HG02852 (cell line): Measurements from ENCODE around the gene TMEM165.

Source experiments
- ATAC-seq: cut with Tn5 transposase; IDR thresholded peaks from one replicate; pipeline ENCODE4 v1.9.1; 2021; ENCODE audit warnings: mild to moderate bottlenecking, moderate library complexity; ENCODE audit not compliant: unreplicated experiment

The TMEM165 gene

DNA sequence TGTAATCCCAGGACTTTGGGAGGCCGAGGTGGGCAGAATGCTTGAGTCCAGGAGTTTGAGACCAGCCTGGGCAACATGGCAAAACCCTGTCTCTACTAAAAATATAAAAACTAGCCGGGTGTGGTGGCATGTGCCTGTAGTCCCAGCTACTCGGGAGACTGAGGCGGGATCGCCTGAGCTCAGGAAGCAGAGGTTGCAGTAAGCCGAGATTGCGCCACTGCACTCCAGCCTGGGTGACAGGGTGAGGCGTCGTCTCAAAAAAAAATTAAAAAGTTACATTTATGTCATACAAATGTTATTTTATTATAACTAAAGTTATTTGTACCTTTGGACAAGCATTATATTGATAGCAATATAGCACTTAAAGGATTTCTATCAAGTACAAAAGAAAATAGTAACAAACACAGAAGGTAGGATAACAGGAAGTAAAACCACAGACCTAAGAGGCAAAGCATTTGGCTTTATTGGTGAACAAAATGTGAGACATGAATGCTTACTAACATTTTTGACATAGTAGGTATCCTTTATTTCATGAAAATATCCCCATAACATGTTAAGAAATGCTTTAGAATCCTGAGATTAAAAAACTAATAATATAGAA is 51.5 kb downstream of the TMEM165 start:
- no peak for ATAC-seq

DNA sequence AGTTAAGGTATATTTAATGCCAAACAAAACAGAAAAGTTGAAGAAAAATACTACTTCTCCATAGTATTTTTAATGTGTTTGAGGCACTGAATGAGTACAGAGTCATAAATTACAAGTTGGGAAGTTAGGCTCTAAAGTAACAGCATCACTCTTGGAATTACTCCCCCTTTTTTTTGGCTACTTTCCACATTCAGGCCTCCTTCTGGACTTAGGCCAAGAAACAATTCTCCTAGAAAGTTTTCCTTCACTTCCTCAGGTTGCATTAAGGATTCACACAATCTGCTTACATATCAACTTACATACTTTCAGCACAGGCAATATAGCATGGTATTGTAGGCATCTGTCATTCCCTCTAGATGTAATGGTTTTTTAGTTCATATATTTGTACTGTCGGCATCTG is 52.1 kb downstream of the TMEM165 start:
- no peak for ATAC-seq

DNA sequence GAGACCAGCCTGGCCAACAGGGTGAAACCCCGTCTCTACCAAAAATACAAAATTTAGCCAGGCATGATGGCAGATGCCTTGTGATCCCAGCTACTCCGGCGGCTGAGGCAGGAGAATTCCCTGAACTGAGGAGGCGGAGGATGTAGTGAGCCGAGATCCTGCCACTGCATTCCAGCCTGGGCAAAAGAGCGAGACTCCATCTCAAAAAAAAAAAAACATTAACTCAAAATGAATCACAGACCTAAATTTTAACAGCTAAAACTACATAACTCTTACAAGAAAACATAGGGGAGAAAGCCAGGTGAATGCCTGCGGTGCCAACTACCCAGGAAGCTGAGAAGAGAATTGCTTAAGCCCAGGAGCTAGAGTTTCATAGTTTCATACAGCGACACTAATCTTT is 54.8 kb downstream of the TMEM165 start:
- ATAC-seq, result no peak

DNA sequence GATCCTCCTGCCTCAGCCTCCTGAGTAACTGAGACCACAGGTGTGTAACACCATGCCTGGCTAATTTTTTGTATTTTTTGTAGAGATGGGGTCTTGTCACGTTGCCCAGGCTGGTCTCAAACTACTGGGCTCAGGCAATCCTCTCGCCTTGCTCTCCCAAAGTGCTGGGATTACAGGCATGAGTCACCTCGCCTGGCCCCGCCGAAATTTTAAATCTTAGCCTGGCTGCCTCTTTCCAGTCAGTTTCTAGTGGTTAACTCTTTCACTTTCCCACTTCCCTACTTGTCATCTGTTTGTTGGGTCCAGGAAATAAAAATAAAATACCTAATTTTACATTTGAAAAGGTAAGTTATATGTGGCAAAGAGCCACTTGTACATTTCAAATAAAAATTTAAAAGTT is 62.4 kb downstream of the TMEM165 start:
- no peak for ATAC-seq

DNA sequence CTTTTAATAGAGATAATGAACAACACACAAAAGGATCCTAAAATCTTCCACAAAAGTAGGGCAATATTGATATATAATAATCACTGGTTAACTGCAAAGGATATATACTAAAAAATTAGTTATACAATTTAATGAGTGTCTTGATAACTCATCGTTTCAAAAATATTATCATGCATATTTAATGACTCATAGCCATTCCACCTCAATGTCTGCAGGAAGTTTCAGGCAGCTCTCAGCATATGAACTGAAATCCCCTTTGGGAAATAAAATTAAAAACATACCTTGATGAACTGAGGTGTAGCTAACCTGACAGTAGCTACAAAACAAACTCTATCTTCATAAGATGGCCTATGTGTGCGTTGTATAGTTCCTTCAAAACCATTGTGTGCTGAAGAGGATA is 62.9 kb downstream of the TMEM165 start:
- no peak for ATAC-seq

DNA sequence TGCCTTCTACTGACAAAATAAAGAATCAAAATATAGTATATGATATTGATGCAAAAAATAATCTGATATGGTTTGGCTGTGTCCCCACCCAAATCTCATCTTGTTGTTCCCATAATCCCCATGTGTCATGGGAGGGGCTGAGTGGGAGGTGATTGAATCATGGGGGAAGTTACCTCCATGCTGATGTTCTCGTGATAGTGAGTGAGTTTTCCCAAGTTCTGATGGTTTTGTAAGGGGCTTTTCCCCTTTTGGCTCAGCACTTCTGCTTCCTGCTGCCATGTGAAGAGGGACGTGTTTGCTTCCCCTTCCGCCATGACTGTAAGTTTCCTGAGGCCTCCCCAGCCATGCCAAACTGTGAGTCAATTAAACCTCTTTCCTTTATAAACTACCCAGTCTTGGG is 70.2 kb downstream of the TMEM165 start:
- no peak for ATAC-seq

DNA sequence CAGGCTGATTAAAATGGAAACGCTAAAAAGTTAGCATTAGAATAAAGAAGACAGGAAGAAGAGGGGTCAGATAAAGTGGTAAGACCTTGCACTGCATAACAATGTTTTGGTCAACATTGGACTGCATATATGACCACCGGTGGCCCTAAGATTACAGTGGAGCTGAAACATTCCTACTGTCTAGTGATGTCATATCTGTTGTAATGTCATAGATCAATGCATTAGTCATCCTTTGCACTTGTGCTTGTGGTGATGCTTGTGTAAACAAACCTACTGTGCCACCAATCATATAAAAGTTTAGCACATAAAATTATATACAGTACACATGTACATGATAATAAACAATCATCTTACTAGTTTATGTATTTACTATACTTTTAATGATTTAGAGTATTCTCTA is 73.0 kb downstream of the TMEM165 start:
- ATAC-seq, result no peak

DNA sequence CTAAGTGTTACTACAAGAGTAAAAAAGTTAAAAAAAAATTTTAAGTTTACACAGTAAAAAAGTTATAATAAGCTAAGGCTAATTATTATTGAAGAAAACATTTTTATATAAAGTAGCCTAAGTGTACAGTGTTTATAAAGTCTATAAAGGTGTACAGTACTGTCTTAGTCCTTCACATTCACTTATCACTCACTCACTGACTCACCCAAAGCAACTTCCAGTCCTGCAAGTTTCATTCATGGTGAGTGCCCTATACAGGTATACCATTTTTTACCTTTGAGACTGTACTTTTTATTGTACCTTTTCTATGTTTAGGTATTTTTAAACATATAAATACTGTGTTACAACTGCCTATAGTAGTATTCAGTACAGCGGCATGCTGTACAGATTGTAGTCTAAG is 74.2 kb downstream of the TMEM165 start:
- no peak for ATAC-seq
